ENCODE data around the gene TFAM.

Gene TFAM

DNA sequence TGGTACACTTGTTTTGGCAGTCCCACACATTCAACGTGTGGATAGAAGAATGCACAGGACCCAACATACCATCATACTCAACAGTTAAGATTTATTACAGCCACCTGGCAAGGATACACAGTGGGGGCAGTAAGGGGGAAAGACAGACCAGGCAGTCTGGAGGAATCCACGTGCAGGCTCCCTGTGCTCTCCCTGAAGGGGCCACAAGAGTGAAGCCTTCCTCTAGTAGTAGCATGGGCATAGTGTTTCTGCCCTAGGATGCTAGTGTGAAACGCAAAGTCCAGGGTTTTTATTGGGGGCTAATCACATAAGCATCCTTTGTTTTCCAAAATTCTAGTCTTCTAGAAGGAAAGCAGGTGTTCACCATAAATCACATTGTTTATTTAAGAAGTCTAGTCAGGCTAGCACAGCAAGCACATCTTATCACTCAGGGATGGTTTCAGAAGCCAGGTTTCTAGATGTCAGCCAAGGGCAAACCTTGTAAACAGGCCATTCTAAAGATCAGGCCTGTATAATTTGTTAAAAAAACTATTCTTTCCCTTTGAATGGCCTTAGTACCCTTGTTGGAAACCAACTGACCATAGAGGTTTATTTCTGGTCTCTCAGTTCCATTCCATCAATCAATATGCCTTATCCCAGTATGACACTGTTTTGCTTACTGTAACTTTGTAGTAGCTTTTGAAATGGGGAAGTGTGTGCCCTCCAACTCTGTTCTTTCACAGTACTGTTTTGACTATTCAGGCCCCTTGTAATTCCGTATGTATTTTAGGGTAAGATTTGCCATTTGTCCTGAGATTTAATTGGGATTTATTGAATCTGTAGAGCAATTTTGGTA, 12.4 kb upstream of the TFAM start:
- TF ChIP-seq, protein P1, sequence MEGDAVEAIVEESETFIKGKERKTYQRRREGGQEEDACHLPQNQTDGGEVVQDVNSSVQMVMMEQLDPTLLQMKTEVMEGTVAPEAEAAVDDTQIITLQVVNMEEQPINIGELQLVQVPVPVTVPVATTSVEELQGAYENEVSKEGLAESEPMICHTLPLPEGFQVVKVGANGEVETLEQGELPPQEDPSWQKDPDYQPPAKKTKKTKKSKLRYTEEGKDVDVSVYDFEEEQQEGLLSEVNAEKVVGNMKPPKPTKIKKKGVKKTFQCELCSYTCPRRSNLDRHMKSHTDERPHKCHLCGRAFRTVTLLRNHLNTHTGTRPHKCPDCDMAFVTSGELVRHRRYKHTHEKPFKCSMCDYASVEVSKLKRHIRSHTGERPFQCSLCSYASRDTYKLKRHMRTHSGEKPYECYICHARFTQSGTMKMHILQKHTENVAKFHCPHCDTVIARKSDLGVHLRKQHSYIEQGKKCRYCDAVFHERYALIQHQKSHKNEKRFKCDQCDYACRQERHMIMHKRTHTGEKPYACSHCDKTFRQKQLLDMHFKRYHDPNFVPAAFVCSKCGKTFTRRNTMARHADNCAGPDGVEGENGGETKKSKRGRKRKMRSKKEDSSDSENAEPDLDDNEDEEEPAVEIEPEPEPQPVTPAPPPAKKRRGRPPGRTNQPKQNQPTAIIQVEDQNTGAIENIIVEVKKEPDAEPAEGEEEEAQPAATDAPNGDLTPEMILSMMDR (conservative IDR thresholded peaks at IDR 0.05; ENCODE audit: low read length), result no peak
- H3K4me3 ChIP-seq (ENCODE audit: low read length), result no peak overlapping the region
- DNase-seq (ENCODE audit: low read depth), result no peak

DNA sequence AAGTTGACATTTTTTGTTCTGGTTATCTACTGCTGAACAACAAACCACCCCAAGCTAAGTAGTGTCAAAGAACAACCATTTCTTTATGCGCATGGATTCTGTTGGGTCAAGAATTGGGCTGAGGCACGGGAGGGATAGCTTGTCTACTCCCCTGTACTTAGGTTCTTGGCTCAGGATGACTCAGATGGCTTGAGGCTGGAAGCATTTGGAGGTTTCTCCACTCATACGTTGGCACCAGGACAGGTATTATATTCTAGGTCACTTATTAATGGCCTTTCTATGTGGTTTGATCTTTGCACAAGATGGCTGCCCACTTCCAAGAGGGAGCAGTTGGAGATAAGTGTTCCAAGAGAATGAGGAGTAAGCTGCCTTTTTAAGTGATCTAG, 11.8 kb upstream of the TFAM start:
- DNase-seq (ENCODE audit: low read depth), result no peak
- H3K4me3 ChIP-seq (ENCODE audit: low read length), result no peak overlapping the region
- TF ChIP-seq, protein P1 (conservative IDR thresholded peaks at IDR 0.05; ENCODE audit: low read length), result no peak

DNA sequence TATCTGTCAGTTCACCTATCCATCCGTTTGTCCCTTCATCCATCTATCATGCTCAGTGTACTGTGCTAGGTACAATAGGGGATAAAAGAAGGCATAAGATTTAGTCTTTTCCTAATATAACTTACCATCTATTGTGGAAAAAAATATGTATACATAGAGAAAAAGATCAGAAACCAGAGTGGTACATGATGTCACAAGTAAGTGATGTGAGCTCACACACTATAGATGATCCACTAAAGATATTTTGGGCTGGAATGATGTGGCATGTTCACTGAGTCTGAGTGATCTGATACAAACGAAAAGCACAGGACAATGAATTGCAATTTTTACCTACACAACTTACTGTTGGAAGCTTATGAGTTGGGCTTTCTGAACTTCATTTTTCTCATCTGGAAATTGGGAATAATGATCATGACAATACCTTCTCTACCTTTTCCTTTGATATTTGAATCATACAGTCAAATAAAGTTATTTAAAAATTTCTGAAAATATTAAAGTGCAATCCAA, 2.7 kb upstream of the TFAM start:
- no peak overlapping the region for H3K4me3 ChIP-seq (ENCODE audit: low read length)
- TF ChIP-seq, protein P1 (conservative IDR thresholded peaks at IDR 0.05; ENCODE audit: low read length), result no peak
- DNase-seq (ENCODE audit: low read depth), result no peak

DNA sequence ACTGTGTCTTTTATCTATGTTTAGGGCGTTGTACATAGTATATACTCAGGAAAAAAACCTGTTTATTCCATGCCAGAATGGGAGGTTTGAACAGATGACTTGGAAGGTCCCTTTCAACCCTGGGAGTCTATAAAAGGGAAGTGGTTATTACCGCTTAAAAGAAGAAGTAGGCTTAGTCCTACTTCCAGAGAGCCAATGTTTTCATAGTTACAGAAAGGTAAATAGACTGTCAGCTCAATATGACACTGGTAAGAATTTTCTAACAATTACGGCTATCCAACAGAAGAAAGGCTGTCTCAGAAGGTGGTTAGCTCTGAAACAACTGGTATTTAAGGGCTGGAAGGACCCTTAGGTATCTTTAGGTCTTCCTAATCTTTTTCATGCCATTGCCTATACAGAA, 1.1 kb upstream of the TFAM start:
- TF ChIP-seq, protein P1 (conservative IDR thresholded peaks at IDR 0.05; ENCODE audit: low read length), result no peak
- no peak for DNase-seq (ENCODE audit: low read depth)
- H3K4me3 ChIP-seq (ENCODE audit: low read length), result peak overlapping the region; percentile 88

DNA sequence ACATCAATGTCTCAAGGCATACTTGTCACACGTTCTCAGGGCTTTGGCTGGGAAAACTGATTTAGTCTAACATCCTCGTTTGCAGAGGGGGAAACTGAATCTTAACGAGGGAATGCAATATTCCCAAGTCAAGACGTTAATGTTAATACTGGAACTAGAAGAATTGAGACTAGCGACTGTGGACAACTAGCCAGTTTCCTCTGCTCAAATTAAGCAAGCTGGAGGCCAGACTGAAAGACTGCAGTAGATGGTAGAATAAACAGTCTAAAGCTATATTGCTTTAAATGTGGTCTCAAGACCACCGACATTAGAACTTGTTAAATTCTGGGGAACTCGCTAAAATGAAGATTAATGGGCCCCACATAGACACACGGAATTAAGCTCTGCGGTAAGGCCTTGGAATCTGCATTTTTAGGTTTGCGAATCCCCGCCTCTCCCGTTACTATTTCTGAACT, 639 bp upstream of the TFAM start:
- peak overlapping the region; percentile 88 for H3K4me3 ChIP-seq (ENCODE audit: low read length)
- DNase-seq (ENCODE audit: low read depth), result no peak
- TF ChIP-seq, protein P1 (conservative IDR thresholded peaks at IDR 0.05; ENCODE audit: low read length), result no peak

DNA sequence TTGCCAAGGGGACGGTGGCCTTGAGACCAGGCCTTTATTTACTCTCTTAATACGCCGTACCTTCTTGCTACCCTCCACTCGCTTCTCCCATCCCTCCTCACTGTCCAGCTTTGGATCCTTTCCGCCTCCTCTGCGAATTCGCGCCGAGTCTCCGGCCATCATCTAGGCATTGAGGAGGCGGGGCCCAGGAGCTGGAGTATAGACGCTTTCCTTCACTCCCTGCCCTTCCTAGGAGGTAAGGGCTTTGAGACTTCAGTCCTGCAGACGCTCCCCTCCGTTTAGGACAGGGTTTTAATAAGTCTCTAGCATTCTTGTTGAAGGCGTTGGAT, 538 bp downstream of the TFAM start:
- TF ChIP-seq, protein P1 (conservative IDR thresholded peaks at IDR 0.05; ENCODE audit: low read length), result no peak
- H3K4me3 ChIP-seq (ENCODE audit: low read length), result peak overlapping the region; percentile 88
- DNase-seq (ENCODE audit: low read depth), result peak; percentile 8

DNA sequence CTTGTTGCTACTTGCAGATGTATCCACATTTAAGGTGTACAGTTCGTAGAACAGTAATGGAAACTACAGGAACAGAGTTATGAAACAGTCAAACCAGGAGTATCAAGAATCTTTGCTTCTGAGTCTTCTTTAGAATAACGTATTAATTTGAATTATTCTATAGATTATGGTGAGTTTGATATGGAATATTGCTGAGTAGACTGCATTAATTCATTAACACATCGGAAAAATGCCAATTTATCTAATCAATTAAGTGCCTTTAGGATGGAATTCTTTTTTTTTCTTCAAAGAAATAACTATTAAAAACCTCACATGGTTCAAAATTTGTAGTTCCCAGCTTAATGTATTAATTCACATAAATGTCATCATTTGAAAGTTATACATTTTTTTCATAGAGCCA, 3.8 kb downstream of the TFAM start:
- H3K4me3 ChIP-seq (ENCODE audit: low read length), result no peak overlapping the region

More for the DNA sequence above, 3.8 kb downstream of the TFAM start:
- TF ChIP-seq, protein P1 (conservative IDR thresholded peaks at IDR 0.05; ENCODE audit: low read length), result no peak
- DNase-seq (ENCODE audit: low read depth), result no peak
